H9 (cell line): Measurements from ENCODE around the gene PSKH1. TPM values are rescaled to one million over a fixed set of nuclear protein-coding genes. Genes with fewer than 3 reads are reported as not detected.

ENCODE experiments used
- DNase-seq: peaks from one replicate; pipeline ENCODE4 v3.0.0-alpha.2; 2017
- H2AFZ ChIP-seq: one replicate; pipeline ENCODE4 v1.6.1; 2013; ENCODE audit warnings: mild to moderate bottlenecking, low read length, control low read depth, moderate library complexity
- H2AK5ac ChIP-seq: 2 replicates; pipeline ENCODE4 v1.6.1; 2013; ENCODE audit warnings: low read length, control low read depth, mixed read lengths; ENCODE audit not compliant: insufficient read length
- H2BK120ac ChIP-seq: one replicate; pipeline ENCODE4 v1.6.1; 2013; ENCODE audit warnings: low read depth, mild to moderate bottlenecking, low read length, control low read depth, inconsistent platforms; ENCODE audit not compliant: poor library complexity, severe bottlenecking
- H2BK12ac ChIP-seq: 2 replicates; pipeline ENCODE4 v1.6.1; 2013; ENCODE audit warnings: low read length, control low read depth, mixed read lengths, low read depth; ENCODE audit not compliant: insufficient read length
- H2BK15ac ChIP-seq: 2 replicates; pipeline ENCODE4 v1.6.1; 2013; ENCODE audit warnings: low read depth, low read length, control low read depth
- H2BK20ac ChIP-seq: one replicate; pipeline ENCODE4 v1.6.1; 2013; ENCODE audit warnings: low read depth, mild to moderate bottlenecking, low read length, control low read depth, inconsistent platforms; ENCODE audit not compliant: poor library complexity, severe bottlenecking
- H2BK5ac ChIP-seq: 2 replicates; pipeline ENCODE4 v1.6.1; 2013; ENCODE audit warnings: low read length, control low read depth, mixed read lengths; ENCODE audit not compliant: insufficient read length
- H3K14ac ChIP-seq: 2 replicates; pipeline ENCODE4 v1.6.1; 2013; ENCODE audit warnings: low read length, control low read depth; ENCODE audit not compliant: insufficient read depth
- H3K18ac ChIP-seq: 2 replicates; pipeline ENCODE4 v1.6.1; 2013; ENCODE audit warnings: low read depth, mild to moderate bottlenecking, mixed read lengths, low read length, control low read depth; ENCODE audit not compliant: insufficient read length
- H3K23ac ChIP-seq: 2 replicates; pipeline ENCODE4 v1.6.1; 2013; ENCODE audit warnings: low read length, control low read depth, mixed read lengths, low read depth; ENCODE audit not compliant: insufficient read length
- H3K23me2 ChIP-seq: 2 replicates; pipeline ENCODE4 v1.6.1; 2013; ENCODE audit warnings: low read depth, mild to moderate bottlenecking, mixed read lengths, low read length, control low read depth; ENCODE audit not compliant: insufficient read length, poor library complexity, severe bottlenecking
- H3K27ac ChIP-seq: 2 replicates; pipeline ENCODE4 v1.5.1; 2013; ENCODE audit warnings: low read length, control low read depth, mixed read lengths, low read depth; ENCODE audit not compliant: insufficient read length
- H3K27me3 ChIP-seq: 2 replicates; pipeline ENCODE4 v1.6.1; 2013; ENCODE audit warnings: low read length, control low read depth, inconsistent platforms; ENCODE audit not compliant: insufficient read depth
- H3K4ac ChIP-seq: 2 replicates; pipeline ENCODE4 v1.6.1; 2013; ENCODE audit warnings: low read depth, mild to moderate bottlenecking, control low read depth, inconsistent platforms, low read length, moderate library complexity
- H3K4me1 ChIP-seq: 2 replicates; pipeline ENCODE4 v1.6.1; 2013; ENCODE audit warnings: low read length, control low read depth, inconsistent platforms; ENCODE audit not compliant: insufficient read depth
- H3K4me2 ChIP-seq: 2 replicates; pipeline ENCODE4 v1.6.1; 2013; ENCODE audit warnings: low read length, control low read depth, mixed read lengths; ENCODE audit not compliant: insufficient read length, insufficient read depth
- H3K56ac ChIP-seq: 2 replicates; pipeline ENCODE4 v1.6.1; 2013; ENCODE audit warnings: low read depth, mild to moderate bottlenecking, mixed read lengths, low read length, control low read depth; ENCODE audit not compliant: insufficient read length
- H3K79me1 ChIP-seq: 2 replicates; pipeline ENCODE4 v1.6.1; 2013; ENCODE audit warnings: low read depth, mild to moderate bottlenecking, moderate library complexity, low read length, control low read depth, inconsistent platforms; ENCODE audit not compliant: insufficient read depth, poor library complexity, severe bottlenecking
- H3K79me2 ChIP-seq: 2 replicates; pipeline ENCODE4 v1.6.1; 2013; ENCODE audit warnings: low read length, control low read depth, inconsistent platforms; ENCODE audit not compliant: insufficient read depth
- H3K9ac ChIP-seq: 2 replicates; pipeline ENCODE4 v1.6.1; 2013; ENCODE audit warnings: low read length, control low read depth, mixed read lengths; ENCODE audit not compliant: insufficient read length; ENCODE audit errors: extremely low read depth
- H3K9me3 ChIP-seq: one replicate; pipeline ENCODE4 v1.6.1; 2013; ENCODE audit warnings: low read depth, low read length, inconsistent platforms; ENCODE audit not compliant: control insufficient read depth
- H3T11ph ChIP-seq: one replicate; pipeline ENCODE4 v1.6.1; 2013; ENCODE audit warnings: mild to moderate bottlenecking, low read length, control low read depth, inconsistent platforms
- H4K20me1 ChIP-seq: one replicate; pipeline ENCODE4 v1.6.1; 2013; ENCODE audit not compliant: control insufficient read depth, insufficient read length, insufficient read depth
- H4K5ac ChIP-seq: 2 replicates; pipeline ENCODE4 v1.6.1; 2013; ENCODE audit warnings: low read depth, mild to moderate bottlenecking, mixed read lengths, low read length, control low read depth; ENCODE audit not compliant: insufficient read length
- H4K8ac ChIP-seq: replicated peaks from 2 replicates; pipeline ENCODE4 v1.6.1; 2013; ENCODE audit warnings: low read length, control low read depth, mixed read lengths, low read depth; ENCODE audit not compliant: insufficient read length
- H4K91ac ChIP-seq: 2 replicates; pipeline ENCODE4 v1.6.1; 2013; ENCODE audit warnings: low read depth, mild to moderate bottlenecking, moderate library complexity, mixed read lengths, low read length, control low read depth; ENCODE audit not compliant: insufficient read length
- H3K27ac Mint-ChIP-seq, 3 experiments: 2 replicates in 2 of 3; 3 replicates in 1 of 3; pipeline ENCODE4 v1.8.0; 2020 to 2021; ENCODE audit warnings: mixed read lengths in 3 of 3, mild to moderate bottlenecking in 1 of 3, moderate library complexity in 1 of 3
- H3K27me3 Mint-ChIP-seq: 2 replicates; pipeline ENCODE4 v1.8.0; 2021; ENCODE audit warnings: low read depth, mild to moderate bottlenecking, moderate library complexity, mixed read lengths
- H3K36me3 Mint-ChIP-seq, 3 experiments: 2 replicates in 2 of 3; 3 replicates in 1 of 3; pipeline ENCODE4 v1.8.0; 2020 to 2021; ENCODE audit warnings: low read depth in 3 of 3, mixed read lengths in 3 of 3; ENCODE audit not compliant: insufficient read depth in 1 of 3
- H3K4me1 Mint-ChIP-seq, 2 experiments: 2 replicates each; pipeline ENCODE4 v1.8.0; 2020; ENCODE audit warnings: mixed read lengths in 2 of 2
- H3K4me3 Mint-ChIP-seq, 2 experiments: 2 replicates in 1 of 2; 3 replicates in 1 of 2; pipeline ENCODE4 v1.8.0; 2020 to 2021; ENCODE audit warnings: mild to moderate bottlenecking in 2 of 2, mixed read lengths in 2 of 2, moderate library complexity in 1 of 2
- H3K9me3 Mint-ChIP-seq, 2 experiments: 2 replicates in 1 of 2; 3 replicates in 1 of 2; pipeline ENCODE4 v1.8.0; 2020; ENCODE audit warnings: mild to moderate bottlenecking in 2 of 2, mixed read lengths in 2 of 2, moderate library complexity in 1 of 2
- CTCF ChIP-seq: fragments of 200-600 bp; sonication (generic); conservative IDR thresholded peaks from 3 replicates; pipeline ENCODE4 v1.8.0; 2021; ENCODE audit warnings: antibody characterized with exemption, mild to moderate bottlenecking
- WGBS: extraction: QIAGEN DNeasy Blood & Tissue Kit; methylation state at CpG from one replicate; pipeline ENCODE4 v1.1.7; 2013; ENCODE audit warnings: missing lambda C conversion rate, low lambda C conversion rate, mixed read lengths; ENCODE audit not compliant: insufficient read length; ENCODE audit errors: extremely low coverage; 5-methylcytosine and 5-hydroxymethylcytosine counted together
- total RNA-seq: library from RNA; stranded (reverse); gene quantifications from 2 replicates; pipeline ENCODE4 v1.2.1, GENCODE V29; 2021

The PSKH1 gene
- total RNA-seq, 1 experiment from 2014 or later, result 29.1 TPM

GRCh38 chr16:67966549-67967182 is 73.6 kb downstream of the PSKH1 start:
- H4K91ac ChIP-seq, result no peak overlapping the region
- H3K79me2 ChIP-seq, result no peaks in the 10 kb centered on the region; the same call in 1 of the 2 replicates
- no peak overlapping the region for H3K18ac ChIP-seq
- no peaks in the 10 kb centered on the region for H3K27me3 ChIP-seq
- no peak overlapping the region for H4K8ac ChIP-seq
- H3K4me1 ChIP-seq, result peaks cover 5% of the 10 kb centered on the region; the same call in 1 of the 2 replicates
- H3K56ac ChIP-seq, result no peak overlapping the region
- H3T11ph ChIP-seq, result no peak overlapping the region
- H2BK15ac ChIP-seq, result no peak overlapping the region
- no peak overlapping the region for H2AK5ac ChIP-seq
- no peaks in the 10 kb centered on the region for H3K9me3 ChIP-seq
- H3K4me1 Mint-ChIP-seq, result peaks cover 37 to 42% of the 10 kb centered on the region in 2 experiments
- no CpG with 5 or more reads among the region's 3 CpGs for WGBS
- no peak overlapping the region for H3K4ac ChIP-seq
- H2AFZ ChIP-seq, result no peak overlapping the region
- H3K14ac ChIP-seq, result peak overlapping the region; percentile 51; the same call in 1 of the 2 replicates
- no peak overlapping the region for H2BK5ac ChIP-seq
- no peak overlapping the region for H3K23ac ChIP-seq
- no peak overlapping the region for H2BK20ac ChIP-seq
- H2BK12ac ChIP-seq, result no peak overlapping the region
- peaks cover 4% of the 10 kb centered on the region for H3K79me1 ChIP-seq
- no peak overlapping the region for H3K27ac ChIP-seq
- H3K9me3 Mint-ChIP-seq, result no peaks in the 10 kb centered on the region; a peak in 1 of 5 replicates
- H2BK120ac ChIP-seq, result no peak overlapping the region
- H3K36me3 Mint-ChIP-seq, result peaks cover 2 to 29% (median 15%) of the 10 kb centered on the region in 3 experiments
- peaks cover 3% of the 10 kb centered on the region for H3K23me2 ChIP-seq
- H3K27me3 Mint-ChIP-seq, result peaks cover 2% of the 10 kb centered on the region
- H3K27ac Mint-ChIP-seq, result peak overlapping the region in 1 of 3 experiments; percentile 93; a peak in 3 of 7 replicates
- no peak for TF ChIP-seq CTCF
- no peak overlapping the region for H3K9ac ChIP-seq
- peak overlapping the region; percentile 93 to 95 for H3K4me3 Mint-ChIP-seq
- peak overlapping the region; percentile 66 for H3K4me2 ChIP-seq
- H4K5ac ChIP-seq, result no peak overlapping the region
- H4K20me1 ChIP-seq, result peaks cover 3% of the 10 kb centered on the region
- peak; percentile 88 for DNase-seq
